Mucosa of descending colon (tissue), 3 donors: ENCODE data around the gene DLX1. TPM values are rescaled to one million over a fixed set of nuclear protein-coding genes. Genes with fewer than 3 reads are reported as not detected.
A peak's percentile ranks its signal among the peaks of the same experiment; 100 is the strongest.

Experiments
- ATAC-seq: fragments of 200-7000 bp; cut with Tn5 transposase; one replicate; pipeline ENCODE4 v1.9.1; 2020; ENCODE audit warnings: mild to moderate bottlenecking, moderate library complexity
- DNase-seq, 3 donors: peaks; one replicate each; pipeline ENCODE4 v3.0.0-alpha.2; 2020
- H3K36me3 ChIP-seq: fragments of 200-600 bp; one replicate; pipeline ENCODE4 v1.8.0; 2021; ENCODE audit warnings: low read depth, mild to moderate bottlenecking
- H3K4me1 ChIP-seq: fragments of 200-600 bp; one replicate; pipeline ENCODE4 v1.8.0; 2021; ENCODE audit warnings: low read depth, mild to moderate bottlenecking
- H3K4me3 ChIP-seq: fragments of 200-600 bp; one replicate; pipeline ENCODE4 v1.8.0; 2021; ENCODE audit warnings: mild to moderate bottlenecking
- H3K9me3 ChIP-seq: fragments of 200-600 bp; one replicate; pipeline ENCODE4 v1.8.0; 2021; ENCODE audit warnings: mild to moderate bottlenecking
- CTCF ChIP-seq: fragments of 200-600 bp; IDR thresholded peaks from one replicate; pipeline ENCODE4 v1.8.0; 2022; ENCODE audit warnings: antibody characterized with exemption, mild to moderate bottlenecking
- intact Hi-C, 2 donors: fragments of 100-400 bp; cut with DNase I in 1 of 2; cut with micrococcal nuclease in 1 of 2; formaldehyde crosslinking; loops; one replicate each; pipeline versions ENCODE4 v1.11.0 to v1.11.1; 2022; cut with DNase I, micrococcal nuclease
- total RNA-seq, 3 donors: library from RNA; stranded (reverse); fragmentation: NEBNext Ultra II Directional in 2 of 3; extraction: Animal tissue kit (Norgen Biotek cat#: 25700) in 2 of 3; gene quantifications; one replicate each; pipeline versions ENCODE4 v1.2.1 to v1.2.4, GENCODE V29; 2021 to 2023
- donor health status: DM: no; HTN: no; CAD: no; lungs with moderate emphysema.
- donor health status: DM: no; HTN: no; CAD: no.
- donor health status: DM: no; HTN: yes; CAD: no.

Gene DLX1
- total RNA-seq, 3 donors from 2014 or later = 0.14 to 0.79 (median 0.58) TPM

- DNase-seq (peak in 1 of 3 donors; percentile 28), ATAC-seq (no peak)
- Histone ChIP-seq H3K4me3 (no peak overlapping the region), H3K36me3 (no peaks in the 10 kb centered on the region), H3K4me1 (peaks cover 30% of the 10 kb centered on the region), H3K9me3 (no peaks in the 10 kb centered on the region)
- no peak for TF ChIP-seq CTCF
- intact Hi-C loops = no loop called here
These were observed 2.2 kb upstream of the DLX1 start for GRCh38 chr2:172082944-172083627.

- intact Hi-C loops = no loop called here
- Histone ChIP-seq H3K9me3 (no peaks in the 10 kb centered on the region), H3K4me3 (no peak overlapping the region), H3K36me3 (no peaks in the 10 kb centered on the region), H3K4me1 (peaks cover 30% of the 10 kb centered on the region)
- ATAC-seq (no peak), DNase-seq (peak in 1 of 3 donors; percentile 33)
- TF ChIP-seq CTCF = no peak
These were observed 1.5 kb upstream of the DLX1 start for GRCh38 chr2:172083628-172084394.

- Histone ChIP-seq H3K9me3 (no peaks in the 10 kb centered on the region), H3K4me3 (no peak overlapping the region), H3K36me3 (no peaks in the 10 kb centered on the region), H3K4me1 (peaks cover 30% of the 10 kb centered on the region)
- ATAC-seq (no peak), DNase-seq (no peak)
- TF ChIP-seq CTCF = no peak
- intact Hi-C loops = no loop called here
These were observed 987 bp upstream of the DLX1 start for GRCh38 chr2:172084395-172084644.

- DNase-seq = peak; percentile 74 to 82 (median 75)
- no peak for TF ChIP-seq CTCF
- Histone ChIP-seq H3K36me3 (no peaks in the 10 kb centered on the region), H3K4me1 (peaks cover 30% of the 10 kb centered on the region), H3K4me3 (no peak overlapping the region), H3K9me3 (no peaks in the 10 kb centered on the region)
- intact Hi-C loops = no loop called here
- ATAC-seq = peak; percentile 95
These were observed 455 bp upstream of the DLX1 start for GRCh38 chr2:172084645-172085459.

GRCh38 chr2:172086241-172087206 is 1.2 kb downstream of the DLX1 start:
- intact Hi-C loops = no loop called here
- ATAC-seq (peak; percentile 64), DNase-seq (peak in 2 of 3 donors; percentile 62 to 67)
- Histone ChIP-seq H3K4me3 (no peak overlapping the region), H3K9me3 (no peaks in the 10 kb centered on the region), H3K36me3 (no peaks in the 10 kb centered on the region), H3K4me1 (peaks cover 30% of the 10 kb centered on the region)
- TF ChIP-seq CTCF = no peak
